WTC11 (cell line): ENCODE data around the gene CPSF7. TPM values are rescaled to one million over a fixed set of nuclear protein-coding genes. Genes with fewer than 3 reads are reported as not detected.

Experiments used
- ATAC-seq: fragments of 200-7000 bp; cut with Tn5 transposase; 2 replicates; pipeline ENCODE4 v1.10.0; 2021; ENCODE audit warnings: mild to moderate bottlenecking, moderate library complexity
- CTCF ChIA-PET: fragments of 300-600 bp; sonication (Branson Sonifier 250); formaldehyde crosslinking; loops from one replicate; lab custom pipeline; 2021; ENCODE audit warnings: antibody characterized with exemption; lab: Charles Lee
- POLR2A ChIA-PET: fragments of 350-600 bp; sonication (Branson Sonifier 250); formaldehyde crosslinking; loops from one replicate; lab custom pipeline; 2021; ENCODE audit warnings: antibody characterized with exemption; lab: Charles Lee
- DNase-seq: peaks from one replicate; pipeline ENCODE4 v3.0.0; 2021; ENCODE audit warnings: low spot score
- H3K27ac Mint-ChIP-seq: 2 replicates; pipeline ENCODE4 v1.8.0; 2021; ENCODE audit warnings: mixed read lengths
- H3K27me3 Mint-ChIP-seq: 2 replicates; pipeline ENCODE4 v1.8.0; 2021; ENCODE audit warnings: low read depth, mild to moderate bottlenecking, moderate library complexity, mixed read lengths
- H3K36me3 Mint-ChIP-seq: 2 replicates; pipeline ENCODE4 v1.8.0; 2021; ENCODE audit warnings: mixed read lengths
- H3K4me1 Mint-ChIP-seq: 2 replicates; pipeline ENCODE4 v1.8.0; 2022; ENCODE audit warnings: mixed read lengths
- H3K4me3 Mint-ChIP-seq: 2 replicates; pipeline ENCODE4 v1.8.0; 2021; ENCODE audit warnings: mild to moderate bottlenecking, moderate library complexity, mixed read lengths
- H3K9me3 Mint-ChIP-seq: 2 replicates; pipeline ENCODE4 v1.8.0; 2021; ENCODE audit warnings: mixed read lengths
- ARID4B ChIP-seq: sonication (generic); formaldehyde crosslinking; IDR thresholded peaks from 2 replicates; pipeline ENCODE4 v1.8.0; 2023; ENCODE audit warnings: missing genetic modification reagents, mild to moderate bottlenecking, borderline replicate concordance
- ELF4 ChIP-seq: sonication (generic); formaldehyde crosslinking; IDR thresholded peaks from 2 replicates; pipeline ENCODE4 v1.8.1; 2022; ENCODE audit warnings: low read depth, mild to moderate bottlenecking, moderate library complexity, missing genetic modification reagents
- IRF1 ChIP-seq: sonication (generic); formaldehyde crosslinking; IDR thresholded peaks from 2 replicates; pipeline ENCODE4 v1.8.0; 2023; ENCODE audit warnings: missing genetic modification reagents
- IRF2 ChIP-seq: sonication (generic); formaldehyde crosslinking; IDR thresholded peaks from 2 replicates; pipeline ENCODE4 v1.8.0; 2022; ENCODE audit warnings: low read depth, missing genetic modification reagents, borderline replicate concordance
- JUN ChIP-seq: sonication (generic); formaldehyde crosslinking; IDR thresholded peaks from 2 replicates; pipeline ENCODE4 v1.8.0; 2023; ENCODE audit warnings: mild to moderate bottlenecking, missing genetic modification reagents
- MLX ChIP-seq: sonication (generic); formaldehyde crosslinking; IDR thresholded peaks from 2 replicates; pipeline ENCODE4 v1.8.1; 2023; ENCODE audit warnings: mild to moderate bottlenecking, missing genetic modification reagents, moderate library complexity
- MXD4 ChIP-seq: fragments of 250-450 bp; sonication (Bioruptor Pico); IDR thresholded peaks from 2 replicates; pipeline ENCODE4 v1.8.0; 2021; ENCODE audit warnings: mild to moderate bottlenecking, moderate library complexity, borderline replicate concordance
- NFYB ChIP-seq: sonication (generic); formaldehyde crosslinking; conservative IDR thresholded peaks from 2 replicates; pipeline ENCODE4 v1.8.0; 2022; ENCODE audit warnings: low read depth, missing genetic modification reagents
- NR3C1 ChIP-seq: sonication (generic); formaldehyde crosslinking; conservative IDR thresholded peaks from 2 replicates; pipeline ENCODE4 v1.8.1; 2023; ENCODE audit warnings: low read depth, mild to moderate bottlenecking, missing genetic modification reagents
- OVOL2 ChIP-seq: fragments of 250-450 bp; sonication (Bioruptor Pico); IDR thresholded peaks from 2 replicates; pipeline ENCODE4 v1.9.0; 2021; ENCODE audit warnings: mild to moderate bottlenecking, borderline replicate concordance
- SP1 ChIP-seq: sonication (generic); formaldehyde crosslinking; conservative IDR thresholded peaks from 2 replicates; pipeline ENCODE4 v1.8.1; 2022; ENCODE audit warnings: missing genetic modification reagents
- TEAD1 ChIP-seq: sonication (generic); formaldehyde crosslinking; IDR thresholded peaks from 2 replicates; pipeline ENCODE4 v1.8.0; 2022; ENCODE audit warnings: mild to moderate bottlenecking, missing genetic modification reagents
- TP53 ChIP-seq: sonication (generic); formaldehyde crosslinking; IDR thresholded peaks from 2 replicates; pipeline ENCODE4 v1.8.1; 2023; ENCODE audit warnings: mild to moderate bottlenecking, missing genetic modification reagents
- ZNF121 ChIP-seq: sonication (generic); formaldehyde crosslinking; IDR thresholded peaks from 2 replicates; pipeline ENCODE4 v1.8.0; 2023; ENCODE audit warnings: missing genetic modification reagents
- ZNF138 ChIP-seq: sonication (generic); formaldehyde crosslinking; conservative IDR thresholded peaks from 2 replicates; pipeline ENCODE4 v1.8.1; 2022; ENCODE audit warnings: mild to moderate bottlenecking, moderate library complexity, missing genetic modification reagents
- ZNF416 ChIP-seq: fragments of 250-450 bp; sonication (Bioruptor Pico); IDR thresholded peaks from 2 replicates; pipeline ENCODE4 v1.9.0; 2021; ENCODE audit warnings: mild to moderate bottlenecking, inconsistent platforms
- ZNF532 ChIP-seq: fragments of 250-450 bp; sonication (Bioruptor Pico); IDR thresholded peaks from 2 replicates; pipeline ENCODE4 v1.9.0; 2021; ENCODE audit warnings: mild to moderate bottlenecking, borderline replicate concordance
- ZNF671 ChIP-seq: fragments of 250-450 bp; sonication (Bioruptor Pico); IDR thresholded peaks from 2 replicates; pipeline ENCODE4 v1.8.0; 2021; ENCODE audit warnings: mild to moderate bottlenecking
- total RNA-seq: library from RNA; stranded (reverse); gene quantifications from 3 replicates; pipeline ENCODE4 v1.2.3, GENCODE V29; 2021
- TF ChIP-seq, protein P1 (sequence below): fragments of 250-450 bp; sonication (Bioruptor Pico); IDR thresholded peaks from 2 replicates; pipeline ENCODE4 v1.9.0; 2021; ENCODE audit warnings: mild to moderate bottlenecking

The CPSF7 gene
- total RNA-seq, 1 experiment from 2014 or later = 88.3 TPM

DNA sequence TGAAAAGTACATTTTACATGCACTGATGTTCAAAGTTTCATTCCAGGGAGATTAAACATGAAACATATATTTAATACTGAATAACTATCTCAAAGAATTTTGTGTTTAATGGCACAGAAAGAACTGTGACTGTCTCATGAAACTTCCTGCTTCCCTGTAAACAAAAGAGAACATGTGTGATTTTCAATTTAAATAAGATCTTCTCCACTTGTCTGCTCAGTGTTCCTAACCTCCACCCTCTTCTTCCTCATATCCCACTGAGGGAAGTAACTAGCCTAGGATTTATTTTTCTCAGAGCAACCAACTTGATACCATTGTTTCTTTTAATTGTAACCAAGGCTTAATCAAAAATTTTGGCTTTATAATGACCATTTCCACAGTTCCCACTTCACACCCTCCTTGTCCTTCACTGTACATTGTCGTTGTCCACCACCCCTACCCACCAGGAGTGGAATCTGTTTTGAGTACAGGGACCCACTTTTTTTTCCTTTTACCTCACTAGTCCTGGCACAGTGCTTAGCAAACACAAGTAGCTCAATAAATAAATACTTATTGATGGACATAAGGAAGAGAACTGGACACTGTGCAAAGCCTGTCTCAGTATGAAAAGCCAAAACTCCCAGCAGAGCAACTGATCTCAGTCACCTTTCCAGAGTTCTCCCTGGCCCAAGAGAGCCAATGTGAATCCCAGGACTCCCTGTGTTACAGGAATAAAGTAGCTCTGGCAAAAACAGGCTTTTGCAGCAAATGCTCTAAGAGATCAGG, 4.2 kb downstream of the CPSF7 start:
- TF ChIP-seq IRF2 (CRISPR knock-in tag) (no peak), MLX (CRISPR knock-in tag) (no peak), JUN (CRISPR knock-in tag) (no peak), ZNF671 (CRISPR knock-in tag) (no peak), ZNF138 (CRISPR knock-in tag) (no peak), ZNF416 (no peak), NR3C1 (CRISPR knock-in tag) (no peak), ELF4 (CRISPR knock-in tag) (no peak), TEAD1 (no peak), OVOL2 (CRISPR knock-in tag) (no peak), NFYB (CRISPR knock-in tag) (no peak), ZNF121 (no peak), SP1 (CRISPR knock-in tag) (no peak)
- TF ChIP-seq, protein P1, sequence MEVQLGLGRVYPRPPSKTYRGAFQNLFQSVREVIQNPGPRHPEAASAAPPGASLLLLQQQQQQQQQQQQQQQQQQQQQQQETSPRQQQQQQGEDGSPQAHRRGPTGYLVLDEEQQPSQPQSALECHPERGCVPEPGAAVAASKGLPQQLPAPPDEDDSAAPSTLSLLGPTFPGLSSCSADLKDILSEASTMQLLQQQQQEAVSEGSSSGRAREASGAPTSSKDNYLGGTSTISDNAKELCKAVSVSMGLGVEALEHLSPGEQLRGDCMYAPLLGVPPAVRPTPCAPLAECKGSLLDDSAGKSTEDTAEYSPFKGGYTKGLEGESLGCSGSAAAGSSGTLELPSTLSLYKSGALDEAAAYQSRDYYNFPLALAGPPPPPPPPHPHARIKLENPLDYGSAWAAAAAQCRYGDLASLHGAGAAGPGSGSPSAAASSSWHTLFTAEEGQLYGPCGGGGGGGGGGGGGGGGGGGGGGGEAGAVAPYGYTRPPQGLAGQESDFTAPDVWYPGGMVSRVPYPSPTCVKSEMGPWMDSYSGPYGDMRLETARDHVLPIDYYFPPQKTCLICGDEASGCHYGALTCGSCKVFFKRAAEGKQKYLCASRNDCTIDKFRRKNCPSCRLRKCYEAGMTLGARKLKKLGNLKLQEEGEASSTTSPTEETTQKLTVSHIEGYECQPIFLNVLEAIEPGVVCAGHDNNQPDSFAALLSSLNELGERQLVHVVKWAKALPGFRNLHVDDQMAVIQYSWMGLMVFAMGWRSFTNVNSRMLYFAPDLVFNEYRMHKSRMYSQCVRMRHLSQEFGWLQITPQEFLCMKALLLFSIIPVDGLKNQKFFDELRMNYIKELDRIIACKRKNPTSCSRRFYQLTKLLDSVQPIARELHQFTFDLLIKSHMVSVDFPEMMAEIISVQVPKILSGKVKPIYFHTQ (CRISPR knock-in tag) = no peak
- DNase-seq (no peak), ATAC-seq (no peak)
- ChIA-PET CTCF (interaction anchor here (1.0 kb wide), 1 partner anchor 57 kb away, joined by 4 read pairs; no protein-coding TSS in a partner anchor), POLR2A (no interaction called here)
- no peak overlapping the region for H3K4me3 Mint-ChIP-seq
- peak overlapping the region; percentile 78; the same call in 1 of the 2 replicates for H3K27ac Mint-ChIP-seq
- H3K36me3 Mint-ChIP-seq = peaks cover 72% of the 10 kb centered on the region
- peaks cover 9% of the 10 kb centered on the region for H3K4me1 Mint-ChIP-seq
- H3K9me3 Mint-ChIP-seq = no peaks in the 10 kb centered on the region
- no peaks in the 10 kb centered on the region for H3K27me3 Mint-ChIP-seq

GRCh38 chr11:61422226-61422625, 7.5 kb downstream of the CPSF7 start:
- H3K4me3 Mint-ChIP-seq = no peak overlapping the region
- TF ChIP-seq ARID4B (CRISPR knock-in tag) (no peak), MXD4 (no peak), TP53 (CRISPR knock-in tag) (no peak), IRF1 (CRISPR knock-in tag) (no peak), ZNF532 (CRISPR knock-in tag) (no peak)
- TF ChIP-seq, all 79 proteins: peak for 0
- H3K4me1 Mint-ChIP-seq = no peaks in the 10 kb centered on the region
- DNase-seq (no peak), ATAC-seq (no peak)
- H3K27me3 Mint-ChIP-seq = no peaks in the 10 kb centered on the region
- no peaks in the 10 kb centered on the region for H3K9me3 Mint-ChIP-seq
- POLR2A ChIA-PET = interaction anchor here (0.7 kb wide), 1 partner anchor 670 kb away, joined by 4 read pairs; no protein-coding TSS in a partner anchor
- no peak overlapping the region for H3K27ac Mint-ChIP-seq
- CTCF ChIA-PET = interaction anchor here (1.2 kb wide), 1 partner anchor 24 kb away, joined by 5 read pairs; no protein-coding TSS in a partner anchor
- peaks cover 85% of the 10 kb centered on the region for H3K36me3 Mint-ChIP-seq
